Adrenal gland (tissue), 5 donors: ENCODE results near the gene RNF220.

Experiments
- POLR2A ChIP-seq, 2 donors: fragments of 450-650 bp; IDR thresholded peaks; one replicate each; pipeline ENCODE4 v1.6.1; 2017; ENCODE audit warnings: antibody characterized with exemption in 2 of 2, mild to moderate bottlenecking in 2 of 2, moderate library complexity in 1 of 2
- TF ChIP-seq, protein P1 (sequence below), 6 experiments: fragments of 450-650 bp in 4 of 6; fragments of 200-600 bp in 2 of 6; sonication (generic) in 1 of 6; IDR thresholded peaks; 1 replicate in 5 of 6; 2 replicates in 1 of 6; pipeline versions ENCODE4 v1.5.1 to v1.8.0; 2016 to 2021; ENCODE audit warnings: antibody characterized with exemption in 6 of 6, mild to moderate bottlenecking in 2 of 6, moderate library complexity in 1 of 6
- donor health status: DM: no; HTN: no; CAD: no.

DNA sequence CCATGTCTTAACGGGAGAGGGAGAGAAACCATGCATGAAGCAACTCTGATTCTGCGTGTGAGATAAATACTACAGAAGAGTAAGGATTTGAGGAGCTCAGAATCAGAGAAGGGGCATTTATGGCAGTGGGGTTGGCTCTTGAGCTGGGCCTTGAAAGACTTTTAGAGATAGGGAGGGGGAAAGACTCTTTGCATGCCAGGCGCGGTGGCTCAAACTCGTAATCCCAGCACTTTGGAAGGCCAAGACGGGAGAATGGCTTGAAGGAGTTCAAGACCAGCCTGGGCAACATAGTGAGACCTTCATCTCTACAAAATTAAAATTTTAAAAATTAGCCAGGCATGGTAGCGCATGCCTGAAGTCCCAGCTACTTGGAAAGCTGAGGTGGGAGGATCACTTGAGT lies 270.1 kb downstream of the RNF220 start:
- TF ChIP-seq, protein P1, sequence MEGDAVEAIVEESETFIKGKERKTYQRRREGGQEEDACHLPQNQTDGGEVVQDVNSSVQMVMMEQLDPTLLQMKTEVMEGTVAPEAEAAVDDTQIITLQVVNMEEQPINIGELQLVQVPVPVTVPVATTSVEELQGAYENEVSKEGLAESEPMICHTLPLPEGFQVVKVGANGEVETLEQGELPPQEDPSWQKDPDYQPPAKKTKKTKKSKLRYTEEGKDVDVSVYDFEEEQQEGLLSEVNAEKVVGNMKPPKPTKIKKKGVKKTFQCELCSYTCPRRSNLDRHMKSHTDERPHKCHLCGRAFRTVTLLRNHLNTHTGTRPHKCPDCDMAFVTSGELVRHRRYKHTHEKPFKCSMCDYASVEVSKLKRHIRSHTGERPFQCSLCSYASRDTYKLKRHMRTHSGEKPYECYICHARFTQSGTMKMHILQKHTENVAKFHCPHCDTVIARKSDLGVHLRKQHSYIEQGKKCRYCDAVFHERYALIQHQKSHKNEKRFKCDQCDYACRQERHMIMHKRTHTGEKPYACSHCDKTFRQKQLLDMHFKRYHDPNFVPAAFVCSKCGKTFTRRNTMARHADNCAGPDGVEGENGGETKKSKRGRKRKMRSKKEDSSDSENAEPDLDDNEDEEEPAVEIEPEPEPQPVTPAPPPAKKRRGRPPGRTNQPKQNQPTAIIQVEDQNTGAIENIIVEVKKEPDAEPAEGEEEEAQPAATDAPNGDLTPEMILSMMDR (IDR thresholded peaks at IDR 0.05) = no peak
- no peak for TF ChIP-seq POLR2A (IDR thresholded peaks at IDR 0.05)
